ENCODE results near the gene CDK5. TPM values are rescaled to one million over a fixed set of nuclear protein-coding genes. Genes with fewer than 3 reads are reported as not detected.

The CDK5 gene
- polyA plus RNA-seq, 1 experiment, result 23.8 TPM

GRCh38 chr7:151047976-151048815 is 9.5 kb downstream of the CDK5 start, which contains the start of gene ASIC3:
Gene ASIC3 (plus strand): TSS chr7:151048531. CDS start chr7:151048886, 355 bp downstream.
- CTCF ChIA-PET, result interaction anchor here (1.1 kb wide), 1 partner anchor 15 kb away, joined by 3 read pairs; no protein-coding TSS in a partner anchor
- no peak for TF ChIP-seq CTCF (IDR thresholded peaks at IDR 0.05; ENCODE audit: low read depth, low read length)
- H3K9me3 ChIP-seq (ENCODE audit: control insufficient read depth, insufficient read depth, low read length), result no peaks in the 10 kb centered on the region; the same call in 1 of the 2 replicates
- H3K4me3 ChIP-seq (ENCODE audit: low read depth, low read length), result no peak within 1 kb of the TSS
- DNase-seq (ENCODE audit: low read depth, low spot score), result no peak
- H3K27ac ChIP-seq (ENCODE audit: low read depth, low read length), result no peak within 1 kb of the TSS
- POLR2A ChIA-PET, result interaction anchor here (1.2 kb wide), 1 partner anchor 9 kb away, joined by 3 read pairs; the partner anchor contains the start of gene CDK5
- H3K27me3 ChIP-seq (ENCODE audit: control insufficient read depth, insufficient read depth, low read length), result peaks cover 5% of the 10 kb centered on the region

- no peak overlapping the region for H3K4me3 ChIP-seq (ENCODE audit: low read depth, low read length)
- no peaks in the 10 kb centered on the region; the same call in 1 of the 2 replicates for H3K9me3 ChIP-seq (ENCODE audit: control insufficient read depth, insufficient read depth, low read length)
- no peak for TF ChIP-seq CTCF (IDR thresholded peaks at IDR 0.05; ENCODE audit: low read depth, low read length)
- peaks cover 5% of the 10 kb centered on the region for H3K27me3 ChIP-seq (ENCODE audit: control insufficient read depth, insufficient read depth, low read length)
- POLR2A ChIA-PET, result interaction anchor here (0.6 to 1.2 kb wide), 3 partner anchors 11 to 33 kb away, joined by 3 read pairs; partner anchors contain the start of gene CDK5
- DNase-seq (ENCODE audit: low read depth, low spot score), result no peak
- CTCF ChIA-PET, result no interaction called here
- no peak overlapping the region for H3K27ac ChIP-seq (ENCODE audit: low read depth, low read length)
Measured at GRCh38 chr7:151046603-151047573, 10.8 kb downstream of the CDK5 start.

GRCh38 chr7:151045967-151046366 is 11.7 kb downstream of the CDK5 start:
- no peak overlapping the region for H3K27ac ChIP-seq (ENCODE audit: low read depth, low read length)

GRCh38 chr7:151045262-151045661 is 12.4 kb downstream of the CDK5 start:
- TF ChIP-seq CTCF (IDR thresholded peaks at IDR 0.05; ENCODE audit: low read depth, low read length), result no peak
- H3K9me3 ChIP-seq (ENCODE audit: control insufficient read depth, insufficient read depth, low read length), result no peaks in the 10 kb centered on the region; the same call in 1 of the 2 replicates
- no peak overlapping the region for H3K27ac ChIP-seq (ENCODE audit: low read depth, low read length)
- peaks cover 2% of the 10 kb centered on the region for H3K27me3 ChIP-seq (ENCODE audit: control insufficient read depth, insufficient read depth, low read length)
- no peak overlapping the region for H3K4me3 ChIP-seq (ENCODE audit: low read depth, low read length)
- ChIA-PET CTCF (no interaction called here), POLR2A (no interaction called here)
- no peak for DNase-seq (ENCODE audit: low read depth, low spot score)

More at GRCh38 chr7:151045967-151046366, 11.7 kb downstream of the CDK5 start:
- Histone ChIP-seq H3K9me3 (ENCODE audit: control insufficient read depth, insufficient read depth, low read length) (no peaks in the 10 kb centered on the region; the same call in 1 of the 2 replicates), H3K4me3 (ENCODE audit: low read depth, low read length) (no peak overlapping the region), H3K27me3 (ENCODE audit: control insufficient read depth, insufficient read depth, low read length) (peaks cover 5% of the 10 kb centered on the region)
- no peak for TF ChIP-seq CTCF (IDR thresholded peaks at IDR 0.05; ENCODE audit: low read depth, low read length)
- DNase-seq (ENCODE audit: low read depth, low spot score), result no peak
- ChIA-PET POLR2A (no interaction called here), CTCF (no interaction called here)

All from AG04450 (cell line).